GM23248 (cell line): Measurements from ENCODE around the gene SNTA1. TPM values are rescaled to one million over a fixed set of nuclear protein-coding genes. Genes with fewer than 3 reads are reported as not detected.

ENCODE experiments used
- DNase-seq: peaks from one replicate; pipeline ENCODE4 v3.0.0-alpha.2; 2015
- H2AFZ ChIP-seq: fragments of 200-600 bp; sonication (generic); 2 replicates; pipeline ENCODE4 v1.6.1; 2016; ENCODE audit warnings: antibody characterized with exemption
- H3F3A ChIP-seq: fragments of 200-600 bp; sonication (generic); 2 replicates; pipeline ENCODE4 v1.6.1; 2016; ENCODE audit warnings: mild to moderate bottlenecking, antibody characterized with exemption, mixed run types; ENCODE audit not compliant: insufficient read depth
- H3K27ac ChIP-seq: fragments of 200-600 bp; sonication (generic); 2 replicates; pipeline ENCODE4 v1.5.1; 2016; ENCODE audit warnings: mild to moderate bottlenecking
- H3K27me3 ChIP-seq: fragments of 200-600 bp; sonication (generic); replicated peaks from 2 replicates; pipeline ENCODE4 v1.6.1; 2016; ENCODE audit warnings: mild to moderate bottlenecking; ENCODE audit not compliant: insufficient read depth
- H3K36me3 ChIP-seq: fragments of 200-600 bp; sonication (generic); 2 replicates; pipeline ENCODE4 v1.6.1; 2016; ENCODE audit warnings: low read depth, mild to moderate bottlenecking
- H3K4me1 ChIP-seq: fragments of 200-600 bp; sonication (generic); 2 replicates; pipeline ENCODE4 v1.6.1; 2016; ENCODE audit warnings: mild to moderate bottlenecking; ENCODE audit not compliant: insufficient read depth
- H3K4me2 ChIP-seq: fragments of 200-600 bp; sonication (generic); one replicate; pipeline ENCODE4 v1.6.1; 2016; ENCODE audit warnings: mild to moderate bottlenecking; ENCODE audit not compliant: unreplicated experiment
- H3K4me3 ChIP-seq: fragments of 200-600 bp; sonication (generic); 2 replicates; pipeline ENCODE4 v1.5.1; 2016; ENCODE audit warnings: mild to moderate bottlenecking
- H3K79me2 ChIP-seq: fragments of 200-600 bp; sonication (generic); 2 replicates; pipeline ENCODE4 v1.6.1; 2016; ENCODE audit warnings: mild to moderate bottlenecking; ENCODE audit not compliant: insufficient read depth
- H3K9ac ChIP-seq: fragments of 200-600 bp; sonication (generic); 2 replicates; pipeline ENCODE4 v1.6.1; 2016; ENCODE audit warnings: mild to moderate bottlenecking
- H3K9me2 ChIP-seq: fragments of 200-600 bp; sonication (generic); 2 replicates; pipeline ENCODE4 v1.6.1; 2016; ENCODE audit warnings: mixed run types, mild to moderate bottlenecking, moderate library complexity; ENCODE audit not compliant: insufficient read depth
- H3K9me3 ChIP-seq: fragments of 200-600 bp; sonication (generic); one replicate; pipeline ENCODE4 v1.6.1; 2017; ENCODE audit warnings: low read depth
- H4K20me1 ChIP-seq: fragments of 200-600 bp; sonication (generic); 2 replicates; pipeline ENCODE4 v1.6.0; 2016; ENCODE audit not compliant: insufficient read depth
- EZH2 ChIP-seq: fragments of 200-600 bp; sonication (generic); IDR thresholded peaks from 2 replicates; pipeline ENCODE4 v1.6.1; 2018; ENCODE audit warnings: antibody characterized with exemption, mild to moderate bottlenecking; ENCODE audit not compliant: insufficient read depth, poor library complexity, severe bottlenecking
- EZH2phosphoT487 ChIP-seq: fragments of 200-600 bp; sonication (generic); IDR thresholded peaks from 2 replicates; pipeline ENCODE4 v1.6.1; 2018; ENCODE audit warnings: antibody characterized with exemption, moderate library complexity, mild to moderate bottlenecking, low read depth; ENCODE audit not compliant: insufficient read depth
- WGBS, 2 experiments: methylation state at CpG; one replicate each; pipeline ENCODE4 v1.1.6; 2015 to 2017; ENCODE audit warnings: low lambda C conversion rate in 2 of 2, low coverage in 1 of 2; ENCODE audit errors: missing lambda C conversion rate in 2 of 2; 5-methylcytosine and 5-hydroxymethylcytosine counted together
- in situ Hi-C: fragments of 300-500 bp; cut with MboI; formaldehyde crosslinking; loops from 2 replicates; pipeline ENCODE4 v1.15.0; 2020
- polyA plus RNA-seq: library from polyadenylated mRNA; unstranded; fragments of >200 nt; fragmentation: Nextera tagmentation; extraction: Ambion mirVana; gene quantifications from 2 replicates; pipeline ENCODE4 v1.2.1, GENCODE V29; 2016
- total RNA-seq: library from RNA; depleted of rRNA; stranded (reverse); fragments of >200 nt; shearing (Covaris generic); gene quantifications from 2 replicates; pipeline ENCODE4 v1.2.3, GENCODE V29; 2014

SNTA1 gene
- total and polyA plus RNA-seq, 2 experiments from 2014 or later: 10.2 to 24.5 TPM

DNA sequence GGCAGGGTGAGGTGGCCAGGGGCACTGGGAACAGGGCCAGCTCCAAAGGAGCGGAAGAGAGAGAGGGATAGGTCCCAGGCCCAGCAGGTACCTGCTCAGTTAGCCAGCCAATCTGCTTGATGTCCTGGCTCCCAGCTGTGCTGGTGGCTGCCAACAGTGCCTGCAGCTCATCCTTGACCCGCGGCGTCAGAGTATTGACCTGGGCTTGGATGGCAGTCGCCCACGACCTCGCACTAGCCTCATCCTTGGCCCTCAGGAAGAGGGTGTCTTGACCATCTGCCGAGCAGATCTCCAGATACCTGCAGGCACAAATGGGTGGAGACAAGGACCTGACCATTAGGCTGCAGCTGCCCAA, 31.1 kb downstream of the SNTA1 start:
- H4K20me1 ChIP-seq: no peaks in the 10 kb centered on the region
- 96 to 99% methylated on average over 7 to 8 of the region's 8 CpGs for WGBS, 2 experiments

DNA sequence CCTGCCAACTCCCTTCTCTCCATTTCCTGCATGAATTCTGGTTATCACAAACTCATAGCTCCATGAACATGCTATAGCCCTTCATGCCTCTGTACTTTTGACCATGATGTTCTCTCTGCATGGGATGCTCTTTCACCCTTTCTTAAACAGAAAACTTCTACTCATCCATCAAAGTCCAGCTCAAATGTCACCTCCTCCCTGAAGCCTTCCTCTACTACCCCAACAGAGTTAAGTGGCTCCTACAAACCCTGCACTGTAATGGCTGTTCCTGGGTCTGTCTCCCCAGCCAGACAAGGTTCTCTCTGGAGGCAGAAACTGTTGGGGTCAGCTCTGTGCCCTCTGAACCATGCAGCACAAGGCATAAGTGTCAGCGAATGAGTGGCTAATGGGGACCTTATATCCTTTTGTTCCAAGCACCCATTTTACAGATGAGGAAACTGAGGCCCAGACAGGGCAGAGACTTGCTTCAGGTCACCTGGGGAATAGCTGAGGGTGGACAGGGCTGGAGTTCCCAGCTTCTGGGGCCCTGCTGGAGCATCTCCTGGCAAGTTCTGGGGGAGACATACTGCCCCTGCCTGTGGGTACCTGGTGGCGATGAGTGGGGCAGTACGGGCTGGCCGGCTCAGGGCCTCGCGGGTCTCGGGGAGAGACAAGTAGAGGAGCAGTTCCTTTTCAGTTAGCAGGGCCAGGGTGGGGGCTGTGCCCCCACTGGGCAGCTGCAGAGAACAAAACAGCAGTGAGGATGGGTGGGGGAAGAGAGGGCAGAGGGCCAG, 31.7 kb downstream of the SNTA1 start:
- Histone ChIP-seq H3F3A (0 out of 2 replicates have a peak, but pooled peaks cover 3% of the 10 kb centered on the region), H3K4me3 (no peak overlapping the region), H3K36me3 (no peaks in the 10 kb centered on the region), H4K20me1 (no peaks in the 10 kb centered on the region), H3K27ac (no peak overlapping the region), H3K4me1 (0 out of 2 replicates have a peak, but pooled peaks cover 4% of the 10 kb centered on the region), H3K9me3 (no peaks in the 10 kb centered on the region), H3K4me2 (no peak overlapping the region), H3K9me2 (no peaks in the 10 kb centered on the region), H3K79me2 (no peaks in the 10 kb centered on the region), H2AFZ (no peak overlapping the region), H3K27me3 (no peaks in the 10 kb centered on the region), H3K9ac (no peak overlapping the region)
- WGBS, 2 experiments: 98% methylated on average over 7 of the region's 7 CpGs
- DNase-seq: no peak
- in situ Hi-C loops: no loop called here
- TF ChIP-seq EZH2phosphoT487 (no peak), EZH2 (no peak)

More for the DNA sequence above, 31.1 kb downstream of the SNTA1 start:
- Histone ChIP-seq H3K9me2 (no peaks in the 10 kb centered on the region), H3K79me2 (no peaks in the 10 kb centered on the region), H3K27ac (no peak overlapping the region), H3F3A (no peaks in the 10 kb centered on the region), H3K4me2 (no peak overlapping the region), H3K4me3 (no peak overlapping the region), H2AFZ (no peak overlapping the region), H3K9ac (no peak overlapping the region), H3K27me3 (no peaks in the 10 kb centered on the region), H3K4me1 (0 out of 2 replicates have a peak, but pooled peaks cover 4% of the 10 kb centered on the region), H3K36me3 (no peaks in the 10 kb centered on the region), H3K9me3 (no peaks in the 10 kb centered on the region)
- no peak for DNase-seq
- TF ChIP-seq EZH2: no peak
- in situ Hi-C loops: no loop called here

GRCh38 chr20:33411242-33411641, 32.3 kb downstream of the SNTA1 start:
- Histone ChIP-seq H3K9ac (no peak overlapping the region), H3K9me3 (no peaks in the 10 kb centered on the region), H3F3A (0 out of 2 replicates have a peak, but pooled peaks cover 4% of the 10 kb centered on the region), H3K4me3 (no peak overlapping the region), H4K20me1 (no peaks in the 10 kb centered on the region), H3K4me1 (0 out of 2 replicates have a peak, but pooled peaks cover 4% of the 10 kb centered on the region), H3K4me2 (no peak overlapping the region), H3K27ac (no peak overlapping the region), H3K27me3 (no peaks in the 10 kb centered on the region), H3K79me2 (0 out of 2 replicates have a peak, but pooled peaks cover under 1% of the 10 kb centered on the region), H2AFZ (no peak overlapping the region), H3K9me2 (no peaks in the 10 kb centered on the region), H3K36me3 (no peaks in the 10 kb centered on the region)
- no peak for DNase-seq
- in situ Hi-C loops: no loop called here
- TF ChIP-seq EZH2phosphoT487: no peak
- TF ChIP-seq EZH2: no peak
- WGBS, 2 experiments: 93 to 96% methylated on average over 7 of the region's 7 CpGs

DNA sequence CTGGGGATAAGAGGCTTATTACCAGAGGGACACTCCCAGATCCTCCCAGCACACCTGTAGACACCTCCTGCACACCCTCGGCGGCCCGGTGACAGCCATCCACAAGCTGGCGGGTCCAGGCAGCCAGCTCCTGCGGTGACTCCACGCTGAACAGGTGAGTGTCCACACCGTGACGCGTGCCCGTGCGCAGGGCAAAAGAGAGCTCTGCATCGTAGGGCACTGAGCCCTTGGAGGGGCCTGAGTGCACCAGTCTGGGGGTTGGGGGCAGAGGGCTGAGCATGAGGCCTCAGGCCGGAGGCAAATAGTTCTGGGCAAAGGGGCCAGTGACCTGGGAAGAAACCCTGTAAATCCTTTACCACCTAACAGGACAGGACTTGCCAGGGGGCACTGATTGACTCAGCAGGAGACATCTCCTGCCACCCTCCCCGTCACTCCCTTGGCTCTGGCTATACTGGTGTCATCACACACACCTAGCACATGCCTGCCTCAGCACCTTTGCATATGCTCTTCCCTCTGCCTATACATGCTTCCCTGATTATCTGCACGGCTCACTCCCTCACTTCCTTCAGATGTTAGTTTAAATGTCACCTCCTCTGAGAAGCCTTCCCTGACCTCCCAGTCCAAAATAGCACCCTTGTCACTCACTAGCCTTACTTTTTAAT, 33.4 kb downstream of the SNTA1 start:
- 91 to 93% methylated on average over 15 of the region's 15 CpGs for WGBS, 2 experiments
- Histone ChIP-seq H3K9ac (no peak overlapping the region), H3F3A (0 out of 2 replicates have a peak, but pooled peaks cover 4% of the 10 kb centered on the region), H4K20me1 (no peaks in the 10 kb centered on the region), H3K4me1 (no peaks in the 10 kb centered on the region), H3K79me2 (0 out of 2 replicates have a peak, but pooled peaks cover 5% of the 10 kb centered on the region), H2AFZ (no peak overlapping the region), H3K4me2 (no peak overlapping the region), H3K27ac (no peak overlapping the region), H3K36me3 (no peaks in the 10 kb centered on the region), H3K4me3 (no peak overlapping the region), H3K9me2 (no peaks in the 10 kb centered on the region), H3K9me3 (no peaks in the 10 kb centered on the region), H3K27me3 (no peaks in the 10 kb centered on the region)
- in situ Hi-C loops: no loop called here
- DNase-seq: no peak
- TF ChIP-seq EZH2phosphoT487 (no peak), EZH2 (no peak)
